Thoracic aorta (tissue), 2 donors: ENCODE data around the gene DPRX. TPM values are rescaled to one million over a fixed set of nuclear protein-coding genes. Genes with fewer than 3 reads are reported as not detected.

Experiments
- ATAC-seq: fragments of 150-250 bp; one replicate; pipeline ENCODE4 v1.8.0; 2017; ENCODE audit warnings: low read depth; ENCODE audit not compliant: insufficient number of reproducible peaks, low FRiP score
- DNase-seq: peaks from one replicate; pipeline ENCODE4 v3.0.0-alpha.2; 2020; ENCODE audit warnings: low spot score
- H3K27ac ChIP-seq, 2 donors: fragments of 200-600 bp; sonication (generic); 1 replicate in 1 of 2; 2 replicates in 1 of 2; pipeline ENCODE4 v1.5.1; 2016; ENCODE audit warnings: mild to moderate bottlenecking in 2 of 2, moderate library complexity in 2 of 2
- H3K27me3 ChIP-seq: fragments of 200-600 bp; sonication (generic); replicated peaks from 2 replicates; pipeline ENCODE4 v1.6.0; 2016; ENCODE audit warnings: mild to moderate bottlenecking; ENCODE audit not compliant: insufficient read depth
- H3K36me3 ChIP-seq: fragments of 200-600 bp; sonication (generic); one replicate; pipeline ENCODE4 v1.5.1; 2016
- H3K4me1 ChIP-seq, 2 donors: fragments of 200-600 bp; sonication (generic); 1 replicate in 1 of 2; 2 replicates in 1 of 2; pipeline versions ENCODE4 v1.5.1 to v1.6.0; 2016; ENCODE audit warnings: low read depth in 2 of 2, mild to moderate bottlenecking in 1 of 2; ENCODE audit not compliant: control insufficient read depth in 1 of 2
- H3K4me3 ChIP-seq: fragments of 200-600 bp; sonication (generic); 2 replicates; pipeline ENCODE4 v1.5.1; 2016; ENCODE audit warnings: mild to moderate bottlenecking
- H3K9me3 ChIP-seq: fragments of 200-600 bp; sonication (generic); 2 replicates; pipeline ENCODE4 v1.5.1; 2016
- total RNA-seq, 2 donors: library from RNA; depleted of rRNA; stranded (reverse); fragments of >200 nt; gene quantifications; one replicate each; pipeline versions ENCODE4 v1.1.0 to v1.2.3, GENCODE V29; 2016
- TF ChIP-seq, protein P1 (sequence below): fragments of 200-600 bp; sonication (generic); IDR thresholded peaks from one replicate; pipeline ENCODE4 v1.5.1; 2019; ENCODE audit warnings: antibody characterized with exemption

DPRX gene
- total RNA-seq, 2 donors from 2014 or later: not detected

DNA sequence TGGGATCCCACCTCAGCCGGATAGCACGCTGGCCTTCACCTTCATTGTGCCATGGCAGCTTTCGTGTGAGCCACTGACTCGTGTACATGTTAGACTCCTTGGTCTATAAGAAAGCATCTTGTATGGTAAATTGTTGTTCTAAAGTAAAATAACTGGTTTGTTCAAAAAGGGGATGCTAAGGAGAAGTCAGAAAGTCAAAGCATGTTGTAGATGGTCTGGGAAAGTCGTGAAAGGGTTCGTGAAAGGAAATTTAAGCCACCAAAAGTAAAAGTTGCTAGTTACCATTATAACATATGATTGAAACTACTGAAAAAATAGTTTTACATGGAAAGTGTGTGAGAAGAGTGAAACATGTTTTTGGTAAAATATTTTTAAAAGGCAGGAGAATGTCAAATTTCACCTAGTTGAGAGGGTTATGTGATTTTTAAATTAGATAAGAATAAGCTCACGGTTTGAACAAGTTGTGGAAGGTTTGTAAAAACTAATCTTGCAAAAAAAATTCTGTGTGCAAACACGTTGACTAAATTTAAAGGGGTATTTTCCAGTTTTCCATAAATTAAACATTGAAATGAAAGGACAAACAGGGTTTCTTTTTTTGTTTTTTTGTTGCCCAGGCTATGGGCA, 23.4 kb downstream of the DPRX start:
- TF ChIP-seq, protein P1, sequence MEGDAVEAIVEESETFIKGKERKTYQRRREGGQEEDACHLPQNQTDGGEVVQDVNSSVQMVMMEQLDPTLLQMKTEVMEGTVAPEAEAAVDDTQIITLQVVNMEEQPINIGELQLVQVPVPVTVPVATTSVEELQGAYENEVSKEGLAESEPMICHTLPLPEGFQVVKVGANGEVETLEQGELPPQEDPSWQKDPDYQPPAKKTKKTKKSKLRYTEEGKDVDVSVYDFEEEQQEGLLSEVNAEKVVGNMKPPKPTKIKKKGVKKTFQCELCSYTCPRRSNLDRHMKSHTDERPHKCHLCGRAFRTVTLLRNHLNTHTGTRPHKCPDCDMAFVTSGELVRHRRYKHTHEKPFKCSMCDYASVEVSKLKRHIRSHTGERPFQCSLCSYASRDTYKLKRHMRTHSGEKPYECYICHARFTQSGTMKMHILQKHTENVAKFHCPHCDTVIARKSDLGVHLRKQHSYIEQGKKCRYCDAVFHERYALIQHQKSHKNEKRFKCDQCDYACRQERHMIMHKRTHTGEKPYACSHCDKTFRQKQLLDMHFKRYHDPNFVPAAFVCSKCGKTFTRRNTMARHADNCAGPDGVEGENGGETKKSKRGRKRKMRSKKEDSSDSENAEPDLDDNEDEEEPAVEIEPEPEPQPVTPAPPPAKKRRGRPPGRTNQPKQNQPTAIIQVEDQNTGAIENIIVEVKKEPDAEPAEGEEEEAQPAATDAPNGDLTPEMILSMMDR: no peak
- H3K36me3 ChIP-seq: no peaks in the 10 kb centered on the region
- H3K9me3 ChIP-seq: peaks cover 3% of the 10 kb centered on the region
- H3K4me1 ChIP-seq: no peaks in the 10 kb centered on the region
- ATAC-seq (no peak), DNase-seq (no peak)
- no peak overlapping the region for H3K4me3 ChIP-seq
- no peak overlapping the region for H3K27ac ChIP-seq
- no peaks in the 10 kb centered on the region for H3K27me3 ChIP-seq

DNA sequence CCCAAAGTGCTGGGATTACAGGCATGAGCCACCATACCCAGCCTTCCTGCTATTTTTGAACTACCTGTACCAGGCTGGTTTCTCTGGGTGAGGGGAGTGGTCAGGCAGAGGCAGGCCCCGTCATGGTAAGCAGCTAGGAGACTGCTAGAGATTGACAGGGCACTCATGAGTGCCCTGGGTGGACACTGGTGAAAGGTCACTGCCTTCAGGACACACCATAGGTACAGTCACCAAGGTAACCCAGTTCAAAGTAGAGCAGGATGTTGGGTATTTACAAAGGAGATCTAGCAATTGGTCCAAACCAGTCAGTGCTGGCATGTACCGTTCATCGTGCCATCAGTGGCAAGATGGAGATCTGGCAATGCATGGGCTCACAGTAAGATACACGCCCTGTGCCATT, 25.5 kb downstream of the DPRX start:
- Histone ChIP-seq H3K36me3 (no peaks in the 10 kb centered on the region), H3K9me3 (no peaks in the 10 kb centered on the region), H3K4me1 (no peaks in the 10 kb centered on the region), H3K27me3 (no peaks in the 10 kb centered on the region), H3K4me3 (no peak overlapping the region), H3K27ac (no peak overlapping the region)
- DNase-seq (no peak), ATAC-seq (no peak)
- TF ChIP-seq, protein P1: no peak

DNA sequence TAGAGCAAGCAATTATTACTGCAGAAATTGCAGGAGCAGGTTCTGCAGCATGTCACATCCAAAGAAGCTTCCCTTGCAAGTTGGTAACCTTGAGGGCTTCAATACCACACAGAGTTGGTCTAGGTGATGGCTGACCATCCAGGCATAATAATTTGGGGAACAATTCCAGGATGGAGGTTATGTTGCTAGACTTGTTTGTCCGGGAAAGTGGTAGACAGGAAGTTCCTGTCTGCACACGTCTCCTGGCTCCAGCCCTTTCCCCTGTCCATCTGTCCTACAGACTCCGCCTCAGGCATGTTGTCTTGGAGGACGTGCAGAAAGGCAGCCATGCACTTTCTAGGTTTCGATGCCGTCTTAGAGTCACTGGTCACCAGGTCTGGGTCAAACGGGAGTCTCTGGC, 26.0 kb downstream of the DPRX start:
- TF ChIP-seq, protein P1: no peak
- H3K36me3 ChIP-seq: no peaks in the 10 kb centered on the region
- DNase-seq (no peak), ATAC-seq (no peak)
- H3K4me3 ChIP-seq: no peak overlapping the region
- H3K27me3 ChIP-seq: no peaks in the 10 kb centered on the region
- no peaks in the 10 kb centered on the region for H3K4me1 ChIP-seq
- H3K27ac ChIP-seq: no peak overlapping the region
- no peaks in the 10 kb centered on the region for H3K9me3 ChIP-seq

DNA sequence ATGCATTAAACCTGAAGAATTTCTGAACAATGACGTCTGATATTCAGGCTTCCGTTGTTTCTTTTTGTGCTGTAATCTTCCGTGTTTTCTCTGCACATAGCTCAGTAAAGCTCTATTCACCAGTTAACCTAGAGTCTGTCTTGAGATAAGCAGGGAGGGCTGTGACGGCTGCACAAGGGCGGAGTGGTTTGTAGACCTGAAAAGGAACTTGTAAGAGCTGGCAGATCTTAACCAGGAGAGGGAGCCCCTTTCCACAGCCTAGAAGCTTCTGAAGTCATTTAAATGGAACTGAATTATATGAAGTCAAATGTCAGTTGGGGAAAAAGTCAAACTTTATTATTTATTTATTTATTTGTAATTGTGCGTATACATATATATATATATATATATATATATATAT, 27.5 kb downstream of the DPRX start:
- Histone ChIP-seq H3K27me3 (no peaks in the 10 kb centered on the region), H3K9me3 (no peaks in the 10 kb centered on the region), H3K4me1 (no peaks in the 10 kb centered on the region), H3K27ac (no peak overlapping the region), H3K4me3 (no peak overlapping the region), H3K36me3 (no peaks in the 10 kb centered on the region)
- TF ChIP-seq, protein P1: no peak
- DNase-seq (no peak), ATAC-seq (no peak)

DNA sequence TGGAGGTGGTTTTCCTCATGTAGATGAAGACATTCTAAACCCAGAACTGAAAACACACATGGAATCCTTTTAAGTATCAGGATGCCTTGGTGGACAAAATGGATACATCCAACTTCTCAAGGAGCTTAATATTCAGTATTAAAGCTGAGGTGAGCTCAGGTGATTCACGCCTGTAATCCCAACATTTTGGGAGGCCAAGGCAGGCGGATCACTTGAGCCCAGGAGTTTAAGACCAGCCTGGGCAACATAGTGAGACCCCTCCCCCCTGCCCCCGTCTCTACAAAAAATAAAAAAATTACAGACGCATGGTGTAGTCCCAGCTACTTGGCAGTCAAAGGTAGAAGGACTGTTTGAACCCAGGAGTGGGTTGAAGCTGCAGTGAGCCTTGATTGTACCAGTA, 28.8 kb downstream of the DPRX start:
- ATAC-seq: no peak
- TF ChIP-seq, protein P1: no peak
- Histone ChIP-seq H3K4me3 (no peak overlapping the region), H3K27ac (no peak overlapping the region), H3K9me3 (no peaks in the 10 kb centered on the region), H3K4me1 (no peaks in the 10 kb centered on the region), H3K36me3 (no peaks in the 10 kb centered on the region), H3K27me3 (no peaks in the 10 kb centered on the region)
- no peak for DNase-seq
